Upper lobe of left lung (tissue), 6 donors: ENCODE data around the gene S1PR4. TPM values are rescaled to one million over a fixed set of nuclear protein-coding genes. Genes with fewer than 3 reads are reported as not detected.
A peak's percentile ranks its signal among the peaks of the same experiment; 100 is the strongest.

Experiments
- ATAC-seq, 2 donors: fragments of 200-7000 bp; cut with Tn5 transposase; one replicate each; pipeline ENCODE4 v1.9.1; 2022; ENCODE audit warnings: mild to moderate bottlenecking in 2 of 2, moderate library complexity in 2 of 2; ENCODE audit not compliant: low FRiP score in 2 of 2
- DNase-seq, 2 donors: peaks; one replicate each; pipeline ENCODE4 v3.0.0-alpha.2; 2019 to 2020
- H3K27ac ChIP-seq, 4 donors: fragments of 200-600 bp; sonication (generic); one replicate each; pipeline ENCODE4 v1.5.1; 2016 to 2019
- H3K27me3 ChIP-seq, 4 donors: fragments of 200-600 bp; sonication (generic); one replicate each; pipeline ENCODE4 v1.5.1; 2017 to 2019
- H3K36me3 ChIP-seq, 4 donors: fragments of 200-600 bp; sonication (generic); one replicate each; pipeline ENCODE4 v1.5.1; 2016 to 2019
- H3K4me1 ChIP-seq, 4 donors: fragments of 200-600 bp; sonication (generic); one replicate each; pipeline ENCODE4 v1.5.1; 2018 to 2019
- H3K4me3 ChIP-seq, 4 donors: fragments of 200-600 bp; sonication (generic); one replicate each; pipeline ENCODE4 v1.5.1; 2017 to 2019; ENCODE audit warnings: mild to moderate bottlenecking in 2 of 4, moderate library complexity in 1 of 4
- H3K9me3 ChIP-seq, 4 donors: fragments of 200-600 bp; sonication (generic); one replicate each; pipeline ENCODE4 v1.5.1; 2018 to 2019
- CTCF ChIP-seq, 6 experiments: fragments of 450-650 bp in 4 of 6; fragments of 200-600 bp in 2 of 6; sonication (generic) in 2 of 6; IDR thresholded peaks; one replicate each; pipeline ENCODE4 v1.5.1; 2016 to 2019; ENCODE audit warnings: antibody characterized with exemption in 6 of 6
- EP300 ChIP-seq, 4 donors: sonication (generic); formaldehyde crosslinking; IDR thresholded peaks; one replicate each; pipeline ENCODE4 v1.5.1; 2017; ENCODE audit warnings: antibody characterized with exemption in 4 of 4, control low read depth in 2 of 4
- POLR2A ChIP-seq, 4 donors: fragments of 450-650 bp; IDR thresholded peaks; one replicate each; pipeline ENCODE4 v1.5.1; 2016 to 2017; ENCODE audit warnings: antibody characterized with exemption in 4 of 4, mild to moderate bottlenecking in 2 of 4
- POLR2AphosphoS5 ChIP-seq, 2 donors: sonication (generic); formaldehyde crosslinking; IDR thresholded peaks; one replicate each; pipeline ENCODE4 v1.5.1; 2017; ENCODE audit warnings: antibody characterized with exemption in 2 of 2
- WGBS, 2 donors: methylation state at CpG; one replicate each; pipeline ENCODE4 v1.1.5; 2017 to 2018; 5-methylcytosine and 5-hydroxymethylcytosine counted together
- total RNA-seq, 6 donors: library from RNA; depleted of rRNA in 4 of 6; stranded (reverse); fragments of >200 nt in 4 of 6; gene quantifications; one replicate each; pipeline versions ENCODE4 v1.1.0 to v1.2.1, GENCODE V29; 2016 to 2021
- donor health status: DM: no; HTN: no; CAD: no; lungs with moderate emphysema.
- donor health status: DM: no; HTN: yes; CAD: no; lungs with severe emphysema.

S1PR4 gene
- total RNA-seq, 6 donors from 2014 or later = 19.1 to 41.6 (median 33.7) TPM

- WGBS, 2 donors = 35 to 40% methylated on average over 6 of the region's 6 CpGs
- TF ChIP-seq POLR2AphosphoS5 (IDR thresholded peaks at IDR 0.05) (no peak), CTCF (IDR thresholded peaks at IDR 0.05) (no peak), POLR2A (IDR thresholded peaks at IDR 0.05) (no peak), EP300 (IDR thresholded peaks at IDR 0.05) (no peak)
- ATAC-seq = peak; percentile 39 to 77
- Histone ChIP-seq H3K4me1 (peaks cover 31 to 43% (median 40%) of the 10 kb centered on the region in 4 donors), H3K27me3 (no peaks in the 10 kb centered on the region), H3K4me3 (no peak overlapping the region), H3K9me3 (no peaks in the 10 kb centered on the region), H3K27ac (peak overlapping the region; percentile 80 to 91 (median 86)), H3K36me3 (no peaks in the 10 kb centered on the region)
- no peak for DNase-seq
Observed at GRCh38 chr19:3142292-3142670, 36.3 kb upstream of the S1PR4 start.

GRCh38 chr19:3142781-3143337 is 35.7 kb upstream of the S1PR4 start:
- Histone ChIP-seq H3K4me1 (peaks cover 27 to 39% (median 36%) of the 10 kb centered on the region in 4 donors), H3K4me3 (no peak overlapping the region), H3K9me3 (no peaks in the 10 kb centered on the region), H3K36me3 (no peaks in the 10 kb centered on the region), H3K27me3 (no peaks in the 10 kb centered on the region), H3K27ac (peak overlapping the region; percentile 80 to 91 (median 86))
- 65 to 70% methylated on average over 10 to 11 of the region's 11 CpGs for WGBS, 2 donors
- no peak for TF ChIP-seq POLR2A (IDR thresholded peaks at IDR 0.05)
- no peak for DNase-seq
- ATAC-seq = no peak

GRCh38 chr19:3145909-3146676 is 32.5 kb upstream of the S1PR4 start:
- Histone ChIP-seq H3K4me1 (peaks cover 26 to 32% (median 30%) of the 10 kb centered on the region in 4 donors), H3K27me3 (no peaks in the 10 kb centered on the region), H3K36me3 (peaks cover 4 to 16% (median 6%) of the 10 kb centered on the region in 4 donors), H3K4me3 (no peak overlapping the region), H3K9me3 (no peaks in the 10 kb centered on the region), H3K27ac (peak overlapping the region in 2 of 4 donors; percentile 42 to 71)
- DNase-seq (peak in 1 of 2 donors; percentile 69), ATAC-seq (peak; percentile 8 to 66)
- TF ChIP-seq POLR2A (IDR thresholded peaks at IDR 0.05) (peak in 1 of 4 donors; percentile 16), CTCF (IDR thresholded peaks at IDR 0.05) (no peak), EP300 (IDR thresholded peaks at IDR 0.05) (no peak), POLR2AphosphoS5 (IDR thresholded peaks at IDR 0.05) (no peak)
- whole genome bisulfite sequencing, 2 donors = 56 to 68% methylated on average over 17 to 20 of the region's 20 CpGs

- 75 to 88% methylated on average over 3 to 5 of the region's 5 CpGs for WGBS, 2 donors
- peak; percentile 78 to 92 (median 86) for TF ChIP-seq CTCF (IDR thresholded peaks at IDR 0.05)
- no peak for TF ChIP-seq EP300 (IDR thresholded peaks at IDR 0.05)
- DNase-seq = peak; percentile 62 to 90
- Histone ChIP-seq H3K27ac (peak overlapping the region in 2 of 4 donors; percentile 42 to 71), H3K4me3 (no peak overlapping the region), H3K4me1 (peaks cover 20 to 27% (median 24%) of the 10 kb centered on the region in 4 donors), H3K9me3 (no peaks in the 10 kb centered on the region), H3K36me3 (peaks cover 6 to 19% (median 11%) of the 10 kb centered on the region in 4 donors), H3K27me3 (no peaks in the 10 kb centered on the region)
- peak in 1 of 2 donors; percentile 33 for ATAC-seq
Observed at GRCh38 chr19:3146677-3147100, 31.9 kb upstream of the S1PR4 start.

GRCh38 chr19:3148503-3148902 is 30.1 kb upstream of the S1PR4 start:
- Histone ChIP-seq H3K27me3 (no peaks in the 10 kb centered on the region), H3K4me3 (no peak overlapping the region), H3K36me3 (peaks cover 6 to 24% (median 14%) of the 10 kb centered on the region in 4 donors), H3K4me1 (peaks cover 6 to 20% (median 16%) of the 10 kb centered on the region in 4 donors), H3K9me3 (no peaks in the 10 kb centered on the region), H3K27ac (no peak overlapping the region)
- DNase-seq (peak in 1 of 2 donors; percentile 59), ATAC-seq (no peak)
- TF ChIP-seq POLR2A (IDR thresholded peaks at IDR 0.05) (no peak), POLR2AphosphoS5 (IDR thresholded peaks at IDR 0.05) (no peak), CTCF (IDR thresholded peaks at IDR 0.05) (no peak), EP300 (IDR thresholded peaks at IDR 0.05) (no peak)
- WGBS, 2 donors = 92 to 94% methylated on average over 17 to 18 of the region's 20 CpGs
